Measurements from ENCODE around the gene PLIN5. TPM values are rescaled to one million over a fixed set of nuclear protein-coding genes. Genes with fewer than 3 reads are reported as not detected.
A peak's percentile ranks its signal among the peaks of the same experiment; 100 is the strongest.

The PLIN5 gene
- total RNA-seq, 4 donors from 2014 or later, result 1.8 to 16.4 (median 5.6) TPM

- WGBS, result 0% methylated on average over 12 of the region's 62 CpGs
Observed at GRCh38 chr19:4580961-4581665, 46.1 kb upstream of the PLIN5 start.

GRCh38 chr19:4580021-4580901 lies 45.2 kb upstream of the PLIN5 start:
- Histone ChIP-seq H3K9me3 (no peaks in the 10 kb centered on the region), H3K4me1 (peaks cover 27% of the 10 kb centered on the region), H3K27ac (no peak overlapping the region), H3K36me3 (no peaks in the 10 kb centered on the region), H3K4me3 (peak overlapping the region; percentile 42), H3K27me3 (peaks cover 76% of the 10 kb centered on the region)
- WGBS, result 29% methylated on average over 7 of the region's 50 CpGs
- DNase-seq (ENCODE audit: low spot score in 2 of 2), result no peak
- no peak for TF ChIP-seq POLR2A (IDR thresholded peaks at IDR 0.05)
- TF ChIP-seq EP300 (IDR thresholded peaks at IDR 0.05), result no peak
- no peak for TF ChIP-seq CTCF (IDR thresholded peaks at IDR 0.05)
- TF ChIP-seq POLR2AphosphoS5 (IDR thresholded peaks at IDR 0.05), result no peak

More at GRCh38 chr19:4580961-4581665, 46.1 kb upstream of the PLIN5 start:
- Histone ChIP-seq H3K27ac (no peak overlapping the region), H3K9me3 (no peaks in the 10 kb centered on the region), H3K27me3 (peaks cover 71% of the 10 kb centered on the region), H3K4me1 (peaks cover 24% of the 10 kb centered on the region), H3K36me3 (no peaks in the 10 kb centered on the region), H3K4me3 (peak overlapping the region; percentile 42)
- TF ChIP-seq POLR2A (IDR thresholded peaks at IDR 0.05) (no peak), EP300 (IDR thresholded peaks at IDR 0.05) (no peak), CTCF (IDR thresholded peaks at IDR 0.05) (no peak), POLR2AphosphoS5 (IDR thresholded peaks at IDR 0.05) (no peak)
- DNase-seq (ENCODE audit: low spot score in 2 of 2), result no peak

GRCh38 chr19:4579389-4579788 lies 44.4 kb upstream of the PLIN5 start:
- no peak for TF ChIP-seq POLR2AphosphoS5 (IDR thresholded peaks at IDR 0.05)
- TF ChIP-seq CTCF (IDR thresholded peaks at IDR 0.05), result no peak
- TF ChIP-seq POLR2A (IDR thresholded peaks at IDR 0.05), result no peak
- no peak for TF ChIP-seq EP300 (IDR thresholded peaks at IDR 0.05)
- no peak overlapping the region for H3K4me3 ChIP-seq
- H3K27me3 ChIP-seq, result peaks cover 76% of the 10 kb centered on the region
- H3K4me1 ChIP-seq, result peaks cover 29% of the 10 kb centered on the region
- no peaks in the 10 kb centered on the region for H3K9me3 ChIP-seq
- 62% methylated on average over 8 of the region's 8 CpGs for WGBS
- DNase-seq (ENCODE audit: low spot score in 2 of 2), result no peak
- H3K27ac ChIP-seq, result no peak overlapping the region
- H3K36me3 ChIP-seq, result no peaks in the 10 kb centered on the region

- no peak for TF ChIP-seq CTCF (IDR thresholded peaks at IDR 0.05)
- TF ChIP-seq POLR2AphosphoS5 (IDR thresholded peaks at IDR 0.05), result no peak
- no peak for TF ChIP-seq EP300 (IDR thresholded peaks at IDR 0.05)
- no peak for TF ChIP-seq POLR2A (IDR thresholded peaks at IDR 0.05)
- no peak overlapping the region for H3K4me3 ChIP-seq
- no peak overlapping the region for H3K27ac ChIP-seq
- peaks cover 75% of the 10 kb centered on the region for H3K27me3 ChIP-seq
- H3K36me3 ChIP-seq, result no peaks in the 10 kb centered on the region
- H3K4me1 ChIP-seq, result peaks cover 25% of the 10 kb centered on the region
- no peak for DNase-seq (ENCODE audit: low spot score in 2 of 2)
- H3K9me3 ChIP-seq, result no peaks in the 10 kb centered on the region
- WGBS, result 72% methylated on average over 9 of the region's 11 CpGs
Observed at GRCh38 chr19:4578552-4579248, 43.7 kb upstream of the PLIN5 start.
